Fibroblast of mammary gland (primary cell): ENCODE data around the gene ADGRG2.

Experiments
- DNase-seq: peaks from one replicate; pipeline ENCODE4 v3.0.0-alpha.2; 2010; ENCODE audit warnings: low read depth
- H3K4me3 ChIP-seq: 2 replicates; pipeline ENCODE4 v1.5.1; 2011; ENCODE audit warnings: low read depth, mild to moderate bottlenecking, low read length, moderate library complexity; ENCODE audit not compliant: control insufficient read depth
- CTCF ChIP-seq: conservative IDR thresholded peaks from 2 replicates; pipeline ENCODE4 v1.5.1; 2011; ENCODE audit warnings: low read depth, low read length, inconsistent platforms; ENCODE audit not compliant: control insufficient read depth, insufficient read depth

The ADGRG2 gene

GRCh38 chrX:19091596-19091995 lies 30.7 kb downstream of the ADGRG2 start:
- H3K4me3 ChIP-seq, result no peak overlapping the region
- DNase-seq, result no peak
- TF ChIP-seq CTCF, result no peak

- no peak for TF ChIP-seq CTCF
- DNase-seq, result no peak
Measured at GRCh38 chrX:19089555-19090040, 32.7 kb downstream of the ADGRG2 start.

GRCh38 chrX:19086102-19086772 lies 36.0 kb downstream of the ADGRG2 start:
- no peak for TF ChIP-seq CTCF
- peak; percentile 12 for DNase-seq
- no peak overlapping the region for H3K4me3 ChIP-seq

More at GRCh38 chrX:19089555-19090040, 32.7 kb downstream of the ADGRG2 start:
- no peak overlapping the region for H3K4me3 ChIP-seq

GRCh38 chrX:19085666-19086065 lies 36.6 kb downstream of the ADGRG2 start:
- no peak for DNase-seq
- no peak overlapping the region for H3K4me3 ChIP-seq
- no peak for TF ChIP-seq CTCF

GRCh38 chrX:19075754-19076153 lies 46.5 kb downstream of the ADGRG2 start:
- no peak for TF ChIP-seq CTCF

GRCh38 chrX:19072372-19072771 lies 49.9 kb downstream of the ADGRG2 start:
- H3K4me3 ChIP-seq, result no peak overlapping the region
- DNase-seq, result peak; percentile 1
- no peak for TF ChIP-seq CTCF

More at GRCh38 chrX:19075754-19076153, 46.5 kb downstream of the ADGRG2 start:
- no peak overlapping the region for H3K4me3 ChIP-seq
- no peak for DNase-seq
